WTC11 (cell line): Measurements from ENCODE around the gene MORN2. TPM values are rescaled to one million over a fixed set of nuclear protein-coding genes. Genes with fewer than 3 reads are reported as not detected.

Experiments used
- ATAC-seq: fragments of 200-7000 bp; cut with Tn5 transposase; 2 replicates; pipeline ENCODE4 v1.10.0; 2021; ENCODE audit warnings: mild to moderate bottlenecking, moderate library complexity
- CTCF ChIA-PET: fragments of 300-600 bp; sonication (Branson Sonifier 250); formaldehyde crosslinking; loops from one replicate; lab custom pipeline; 2021; ENCODE audit warnings: antibody characterized with exemption; lab: Charles Lee
- POLR2A ChIA-PET: fragments of 350-600 bp; sonication (Branson Sonifier 250); formaldehyde crosslinking; loops from one replicate; lab custom pipeline; 2021; ENCODE audit warnings: antibody characterized with exemption; lab: Charles Lee
- DNase-seq: peaks from one replicate; pipeline ENCODE4 v3.0.0; 2021; ENCODE audit warnings: low spot score
- H3K27ac Mint-ChIP-seq: 2 replicates; pipeline ENCODE4 v1.8.0; 2021; ENCODE audit warnings: mixed read lengths
- H3K27me3 Mint-ChIP-seq: 2 replicates; pipeline ENCODE4 v1.8.0; 2021; ENCODE audit warnings: low read depth, mild to moderate bottlenecking, moderate library complexity, mixed read lengths
- H3K36me3 Mint-ChIP-seq: 2 replicates; pipeline ENCODE4 v1.8.0; 2021; ENCODE audit warnings: mixed read lengths
- H3K4me1 Mint-ChIP-seq: 2 replicates; pipeline ENCODE4 v1.8.0; 2022; ENCODE audit warnings: mixed read lengths
- H3K4me3 Mint-ChIP-seq: 2 replicates; pipeline ENCODE4 v1.8.0; 2021; ENCODE audit warnings: mild to moderate bottlenecking, moderate library complexity, mixed read lengths
- H3K9me3 Mint-ChIP-seq: 2 replicates; pipeline ENCODE4 v1.8.0; 2021; ENCODE audit warnings: mixed read lengths
- ARID4B ChIP-seq: sonication (generic); formaldehyde crosslinking; IDR thresholded peaks from 2 replicates; pipeline ENCODE4 v1.8.0; 2023; ENCODE audit warnings: missing genetic modification reagents, mild to moderate bottlenecking, borderline replicate concordance
- CREB1 ChIP-seq: sonication (generic); formaldehyde crosslinking; IDR thresholded peaks from 2 replicates; pipeline ENCODE4 v1.8.0; 2023; ENCODE audit warnings: mild to moderate bottlenecking, missing genetic modification reagents
- E2F4 ChIP-seq: sonication (generic); formaldehyde crosslinking; IDR thresholded peaks from 2 replicates; pipeline ENCODE4 v1.8.1; 2022; ENCODE audit warnings: low read depth, mild to moderate bottlenecking, moderate library complexity, missing genetic modification reagents, borderline replicate concordance
- ESRRA ChIP-seq: sonication (generic); formaldehyde crosslinking; IDR thresholded peaks from 2 replicates; pipeline ENCODE4 v1.8.1; 2022; ENCODE audit warnings: mild to moderate bottlenecking, missing genetic modification reagents, borderline replicate concordance
- FOXJ3 ChIP-seq: sonication (generic); formaldehyde crosslinking; IDR thresholded peaks from 2 replicates; pipeline ENCODE4 v1.9.0; 2021; ENCODE audit warnings: missing genetic modification reagents, mild to moderate bottlenecking, borderline replicate concordance
- FOXP1 ChIP-seq: sonication (generic); formaldehyde crosslinking; IDR thresholded peaks from 2 replicates; pipeline ENCODE4 v1.8.0; 2022; ENCODE audit warnings: missing genetic modification reagents, mild to moderate bottlenecking, moderate library complexity, borderline replicate concordance
- GRHL2 ChIP-seq: fragments of 250-450 bp; sonication (Bioruptor Pico); IDR thresholded peaks from 2 replicates; pipeline ENCODE4 v1.8.0; 2022; ENCODE audit warnings: mild to moderate bottlenecking, moderate library complexity; ENCODE audit not compliant: insufficient replicate concordance, severe bottlenecking
- KAT7 ChIP-seq: sonication (generic); formaldehyde crosslinking; IDR thresholded peaks from 2 replicates; pipeline ENCODE4 v1.8.1; 2023; ENCODE audit warnings: missing genetic modification reagents, mild to moderate bottlenecking, borderline replicate concordance
- MAX ChIP-seq: sonication (generic); formaldehyde crosslinking; IDR thresholded peaks from 2 replicates; pipeline ENCODE4 v1.8.0; 2022; ENCODE audit warnings: mild to moderate bottlenecking, missing genetic modification reagents
- PRRX2 ChIP-seq: fragments of 250-450 bp; sonication (Bioruptor Pico); IDR thresholded peaks from 2 replicates; pipeline ENCODE4 v1.8.0; 2021; ENCODE audit warnings: mild to moderate bottlenecking
- RELA ChIP-seq: sonication (generic); formaldehyde crosslinking; IDR thresholded peaks from 2 replicates; pipeline ENCODE4 v1.8.1; 2022; ENCODE audit warnings: missing genetic modification reagents, mild to moderate bottlenecking, borderline replicate concordance
- RORB ChIP-seq: fragments of 250-450 bp; sonication (Bioruptor Pico); IDR thresholded peaks from 2 replicates; pipeline ENCODE4 v1.9.0; 2021; ENCODE audit warnings: mild to moderate bottlenecking
- STAT6 ChIP-seq: sonication (generic); formaldehyde crosslinking; conservative IDR thresholded peaks from 2 replicates; pipeline ENCODE4 v1.8.1; 2023; ENCODE audit warnings: mild to moderate bottlenecking, low read depth, missing genetic modification reagents, moderate library complexity
- TCF7 ChIP-seq: sonication (generic); formaldehyde crosslinking; IDR thresholded peaks from 2 replicates; pipeline ENCODE4 v1.8.0; 2022; ENCODE audit warnings: mild to moderate bottlenecking, low read depth, missing genetic modification reagents, moderate library complexity
- TEAD1 ChIP-seq: sonication (generic); formaldehyde crosslinking; IDR thresholded peaks from 2 replicates; pipeline ENCODE4 v1.8.0; 2022; ENCODE audit warnings: mild to moderate bottlenecking, missing genetic modification reagents
- TP53 ChIP-seq: sonication (generic); formaldehyde crosslinking; IDR thresholded peaks from 2 replicates; pipeline ENCODE4 v1.8.1; 2023; ENCODE audit warnings: mild to moderate bottlenecking, missing genetic modification reagents
- ZMAT4 ChIP-seq: fragments of 250-450 bp; sonication (Bioruptor Pico); IDR thresholded peaks from 2 replicates; pipeline ENCODE4 v1.9.0; 2021; ENCODE audit warnings: mild to moderate bottlenecking
- ZNF317 ChIP-seq: sonication (generic); formaldehyde crosslinking; IDR thresholded peaks from 2 replicates; pipeline ENCODE4 v1.8.1; 2023; ENCODE audit warnings: low read depth, mild to moderate bottlenecking, moderate library complexity, missing genetic modification reagents, borderline replicate concordance
- ZNF396 ChIP-seq: fragments of 250-450 bp; sonication (Bioruptor Pico); IDR thresholded peaks from 2 replicates; pipeline ENCODE4 v1.8.0; 2021; ENCODE audit warnings: mild to moderate bottlenecking, moderate library complexity, borderline replicate concordance
- ZNF425 ChIP-seq: fragments of 250-450 bp; sonication (Bioruptor Pico); conservative IDR thresholded peaks from 2 replicates; pipeline ENCODE4 v1.9.0; 2021; ENCODE audit warnings: mild to moderate bottlenecking
- total RNA-seq: library from RNA; stranded (reverse); gene quantifications from 3 replicates; pipeline ENCODE4 v1.2.3, GENCODE V29; 2021

The MORN2 gene
- total RNA-seq, 1 experiment from 2014 or later: 5.9 TPM

- TF ChIP-seq E2F4 (CRISPR knock-in tag) (no peak), FOXJ3 (CRISPR knock-in tag) (no peak), STAT6 (CRISPR knock-in tag) (no peak), RORB (CRISPR knock-in tag) (no peak), GRHL2 (no peak), ZNF425 (CRISPR knock-in tag) (no peak), ZNF396 (CRISPR knock-in tag) (no peak), MAX (CRISPR knock-in tag) (no peak), ZMAT4 (CRISPR knock-in tag) (no peak), ESRRA (no peak), ARID4B (CRISPR knock-in tag) (no peak), RELA (no peak), CREB1 (CRISPR knock-in tag) (no peak), ZNF317 (CRISPR knock-in tag) (no peak), FOXP1 (CRISPR knock-in tag) (no peak), TEAD1 (no peak), PRRX2 (no peak), KAT7 (no peak), TP53 (CRISPR knock-in tag) (no peak), TCF7 (no peak)
- TF ChIP-seq, all 79 proteins: peak for 0
- ChIA-PET CTCF (interaction anchor here (1.0 kb wide), 1 partner anchor 24 kb away, joined by 3 read pairs; no protein-coding TSS in a partner anchor), POLR2A (no interaction called here)
- Mint-ChIP-seq H3K4me1 (peaks cover 8% of the 10 kb centered on the region), H3K27me3 (no peaks in the 10 kb centered on the region), H3K4me3 (no peak overlapping the region), H3K36me3 (no peaks in the 10 kb centered on the region), H3K9me3 (no peaks in the 10 kb centered on the region), H3K27ac (no peak overlapping the region)
- DNase-seq (no peak), ATAC-seq (no peak)
Measured at GRCh38 chr2:38922902-38923301, 47.1 kb downstream of the MORN2 start.
